ENCODE data around the gene TSEN54. TPM values are rescaled to one million over a fixed set of nuclear protein-coding genes. Genes with fewer than 3 reads are reported as not detected.

TSEN54 gene
- total RNA-seq, 4 donors from 2014 or later = 36.6 to 105 (median 61.2) TPM

DNA sequence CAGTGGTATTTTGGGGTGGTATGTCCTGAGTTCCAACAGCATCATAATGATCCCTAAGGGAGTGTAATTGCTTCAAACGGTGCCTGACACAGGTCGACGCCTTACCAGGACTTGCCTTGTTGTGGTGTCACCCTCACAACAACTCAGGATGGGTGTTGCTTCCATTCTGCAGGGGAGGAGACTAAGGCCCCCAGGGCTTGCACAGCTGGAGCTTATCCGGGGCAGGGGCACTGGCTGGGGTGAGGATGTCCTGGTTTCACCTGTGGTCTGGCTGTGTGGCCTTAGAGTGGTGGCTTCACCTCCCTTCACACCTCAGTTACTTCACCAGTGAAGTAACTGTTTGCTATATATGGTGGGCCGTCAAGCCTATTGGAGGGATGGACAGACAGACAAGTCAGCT, 32.5 kb downstream of the TSEN54 start:
- TF ChIP-seq EP300 (IDR thresholded peaks at IDR 0.05; ENCODE audit: low read depth) (no peak), CTCF (IDR thresholded peaks at IDR 0.05) (no peak), POLR2AphosphoS5 (IDR thresholded peaks at IDR 0.05) (no peak), POLR2A (IDR thresholded peaks at IDR 0.05) (no peak)
- in situ Hi-C loops (cut with MboI; ENCODE audit: low pct_ligation_motif_present in 1 of 4, low pct_unique_long_range_greater_than_20kb in 1 of 4, low sequenced_read_pairs in 3 of 4) (no loop called here), intact Hi-C loops (cut with DNase I; ENCODE audit: low total_unique reads) (no loop called here)
- H3K9me3 ChIP-seq = no peaks in the 10 kb centered on the region
- peaks cover 0 to 44% (median 26%) of the 10 kb centered on the region in 4 donors for H3K4me1 ChIP-seq
- DNase-seq = no peak
- no peaks in the 10 kb centered on the region for H3K27me3 ChIP-seq
- no peak overlapping the region for H3K4me3 ChIP-seq
- no peaks in the 10 kb centered on the region for H3K36me3 ChIP-seq
- H3K27ac ChIP-seq = peak overlapping the region; percentile 93 to 98 (median 95)
- 20 to 50% methylated on average over 1 to 5 of the region's 5 CpGs for WGBS, 2 donors (ENCODE audit: low coverage in 1 of 2)

GRCh38 chr17:75549246-75550138, 33.2 kb downstream of the TSEN54 start:
- peak in 1 of 5 experiments; percentile 8 for TF ChIP-seq CTCF (IDR thresholded peaks at IDR 0.05)
- peak; percentile 65 to 85 (median 79) for TF ChIP-seq POLR2AphosphoS5 (IDR thresholded peaks at IDR 0.05)
- TF ChIP-seq POLR2A (IDR thresholded peaks at IDR 0.05) = peak; percentile 95
- TF ChIP-seq EP300 (IDR thresholded peaks at IDR 0.05; ENCODE audit: low read depth) = peak; percentile 81
- Histone ChIP-seq H3K27me3 (no peaks in the 10 kb centered on the region), H3K4me3 (peak overlapping the region in 1 of 4 donors; percentile 6), H3K9me3 (no peaks in the 10 kb centered on the region), H3K4me1 (peaks cover 0 to 38% (median 25%) of the 10 kb centered on the region in 4 donors), H3K27ac (peak overlapping the region; percentile 93 to 98 (median 95)), H3K36me3 (no peaks in the 10 kb centered on the region)
- 60% methylated on average over 17 of the region's 22 CpGs; no CpG with 5 or more reads in 1 of the 2 donors for WGBS, 2 donors (ENCODE audit: low coverage in 1 of 2)
- in situ Hi-C loops (cut with MboI; ENCODE audit: low pct_ligation_motif_present in 1 of 4, low pct_unique_long_range_greater_than_20kb in 1 of 4, low sequenced_read_pairs in 3 of 4) = no loop called here
- peak; percentile 87 for DNase-seq
- intact Hi-C loops (cut with DNase I; ENCODE audit: low total_unique reads) = no loop called here

DNA sequence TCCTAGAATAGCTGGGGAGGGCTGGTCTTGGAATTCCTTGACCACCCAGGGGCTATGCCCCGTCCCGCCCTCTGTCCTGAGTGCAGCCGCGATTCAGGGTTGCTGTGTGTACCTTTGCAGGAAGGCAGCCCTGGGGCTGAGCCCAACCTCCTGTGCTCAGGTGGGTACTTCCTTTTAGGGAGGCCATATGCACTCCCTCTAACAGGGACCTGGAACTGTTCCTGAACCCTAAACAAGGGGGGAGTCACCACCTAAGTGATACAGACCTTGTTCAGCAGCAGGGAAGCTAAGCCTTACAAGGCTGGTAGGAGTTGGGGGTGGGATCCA, 33.8 kb downstream of the TSEN54 start:
- TF ChIP-seq EP300 (IDR thresholded peaks at IDR 0.05; ENCODE audit: low read depth) (no peak), CTCF (IDR thresholded peaks at IDR 0.05) (no peak), POLR2AphosphoS5 (IDR thresholded peaks at IDR 0.05) (no peak), POLR2A (IDR thresholded peaks at IDR 0.05) (no peak)
- Histone ChIP-seq H3K9me3 (no peaks in the 10 kb centered on the region), H3K27me3 (no peaks in the 10 kb centered on the region), H3K4me1 (peaks cover 0 to 39% (median 27%) of the 10 kb centered on the region in 4 donors), H3K27ac (peak overlapping the region; percentile 93 to 98 (median 95)), H3K36me3 (no peaks in the 10 kb centered on the region), H3K4me3 (no peak overlapping the region)
- intact Hi-C loops (cut with DNase I; ENCODE audit: low total_unique reads) (no loop called here), in situ Hi-C loops (cut with MboI; ENCODE audit: low pct_ligation_motif_present in 1 of 4, low pct_unique_long_range_greater_than_20kb in 1 of 4, low sequenced_read_pairs in 3 of 4) (no loop called here)
- WGBS, 2 donors (ENCODE audit: low coverage in 1 of 2) = 40% methylated on average over 1 of the region's 4 CpGs; no CpG with 5 or more reads in 1 of the 2 donors
- DNase-seq = no peak

GRCh38 chr17:75551266-75551665, 34.9 kb downstream of the TSEN54 start:
- in situ Hi-C loops (cut with MboI; ENCODE audit: low pct_ligation_motif_present in 1 of 4, low pct_unique_long_range_greater_than_20kb in 1 of 4, low sequenced_read_pairs in 3 of 4) = no loop called here
- Histone ChIP-seq H3K27ac (peak overlapping the region; percentile 93 to 98 (median 95)), H3K4me1 (peaks cover 0 to 50% (median 38%) of the 10 kb centered on the region in 4 donors), H3K36me3 (no peaks in the 10 kb centered on the region), H3K4me3 (no peak overlapping the region), H3K27me3 (no peaks in the 10 kb centered on the region), H3K9me3 (no peaks in the 10 kb centered on the region)
- intact Hi-C loops (cut with DNase I; ENCODE audit: low total_unique reads) = no loop called here
- no peak for TF ChIP-seq CTCF (IDR thresholded peaks at IDR 0.05)
- TF ChIP-seq POLR2A (IDR thresholded peaks at IDR 0.05) = no peak
- TF ChIP-seq POLR2AphosphoS5 (IDR thresholded peaks at IDR 0.05) = no peak
- TF ChIP-seq EP300 (IDR thresholded peaks at IDR 0.05; ENCODE audit: low read depth) = no peak
- DNase-seq = no peak
- WGBS, 2 donors (ENCODE audit: low coverage in 1 of 2) = 73 to 100% methylated on average over 3 to 7 of the region's 7 CpGs

Measured in transverse colon (tissue), 4 donors.